H1 (cell line): Measurements from ENCODE around the gene PRAMEF12. TPM values are rescaled to one million over a fixed set of nuclear protein-coding genes. Genes with fewer than 3 reads are reported as not detected.

ENCODE experiments used
- CTCF ChIA-PET: fragments of 300-600 bp; sonication (Branson Sonifier 250); formaldehyde crosslinking; loops from one replicate; lab custom pipeline; 2021; ENCODE audit not compliant: partially characterized antibody; lab: Charles Lee
- POLR2A ChIA-PET: fragments of 300-600 bp; sonication (Branson Sonifier 250); formaldehyde crosslinking; loops from one replicate; lab custom pipeline; 2021; ENCODE audit warnings: inconsistent platforms; ENCODE audit not compliant: partially characterized antibody; lab: Charles Lee
- DNase-seq, 2 experiments: peaks; one replicate each; pipeline versions ENCODE4 v3.0.0 to v3.0.0-alpha.2; 2010 to 2022; ENCODE audit warnings: low spot score in 2 of 2, low read depth in 1 of 2, mixed read lengths in 1 of 2
- FAIRE-seq: peaks from 2 replicates; lab custom pipeline; 2011; peaks lifted over from hg19 to GRCh38; lab: Jason Lieb, UNC
- H2AFZ ChIP-seq: 2 replicates; pipeline ENCODE4 v1.8.1; 2012; ENCODE audit warnings: low read length, inconsistent platforms
- H2AK5ac ChIP-seq: 2 replicates; pipeline ENCODE4 v1.6.1; 2013; ENCODE audit warnings: low read depth, low read length
- H2BK120ac ChIP-seq: replicated peaks from 2 replicates; pipeline ENCODE3; 2013; ENCODE audit warnings: low read depth, low read length, inconsistent platforms
- H2BK12ac ChIP-seq: 2 replicates; pipeline ENCODE4 v1.6.1; 2013; ENCODE audit warnings: low read depth, low read length
- H2BK15ac ChIP-seq: 2 replicates; pipeline ENCODE4 v1.6.1; 2013; ENCODE audit warnings: low read length
- H2BK20ac ChIP-seq: 2 replicates; pipeline ENCODE4 v1.6.1; 2013; ENCODE audit warnings: low read length
- H2BK5ac ChIP-seq: 2 replicates; pipeline ENCODE4 v1.6.1; 2013; ENCODE audit warnings: low read depth, low read length
- H3K14ac ChIP-seq: 2 replicates; pipeline ENCODE4 v1.6.1; 2013; ENCODE audit warnings: inconsistent platforms; ENCODE audit not compliant: insufficient read length
- H3K18ac ChIP-seq: 2 replicates; pipeline ENCODE4 v1.6.1; 2013; ENCODE audit warnings: low read length; ENCODE audit errors: extremely low read depth
- H3K23ac ChIP-seq: 2 replicates; pipeline ENCODE4 v1.6.1; 2013; ENCODE audit warnings: inconsistent platforms; ENCODE audit not compliant: insufficient read length
- H3K23me2 ChIP-seq: 2 replicates; pipeline ENCODE4 v1.6.1; 2013; ENCODE audit warnings: low read depth, low read length
- H3K27ac ChIP-seq: 2 replicates; pipeline ENCODE4 v1.6.1; 2011; ENCODE audit warnings: low read depth, low read length, inconsistent platforms
- H3K27me3 ChIP-seq, 4 experiments: replicated peaks in 1 of 4; 1 replicate in 1 of 4; 2 replicates in 3 of 4; pipeline versions ENCODE4 v1.6.1 to v1.8.1; 2011 to 2013; ENCODE audit warnings: low read length in 3 of 4, mild to moderate bottlenecking in 3 of 4, inconsistent platforms in 2 of 4, mixed read lengths in 2 of 4, moderate library complexity in 1 of 4; ENCODE audit not compliant: control insufficient read depth in 3 of 4, insufficient read depth in 3 of 4; ENCODE audit errors: extremely low read depth in 1 of 4
- H3K36me3 ChIP-seq, 4 experiments: 2 replicates each; pipeline versions ENCODE4 v1.6.1 to v1.8.1; 2011 to 2013; ENCODE audit warnings: mild to moderate bottlenecking in 4 of 4, low read length in 3 of 4, moderate library complexity in 2 of 4, control low read depth in 1 of 4, inconsistent platforms in 1 of 4; ENCODE audit not compliant: insufficient read depth in 4 of 4, control insufficient read depth in 2 of 4
- H3K4ac ChIP-seq: replicated peaks from 2 replicates; pipeline ENCODE3; 2013; ENCODE audit warnings: low read length, low read depth, mixed read lengths, inconsistent platforms; ENCODE audit not compliant: insufficient read length
- H3K4me1 ChIP-seq, 4 experiments: replicated peaks in 1 of 4; 1 replicate in 1 of 4; 2 replicates in 3 of 4; pipeline versions ENCODE4 v1.6.1 to v1.8.1; 2011 to 2013; ENCODE audit warnings: low read length in 3 of 4, inconsistent platforms in 2 of 4, mixed read lengths in 1 of 4; ENCODE audit not compliant: insufficient read depth in 4 of 4, control insufficient read depth in 3 of 4
- H3K4me2 ChIP-seq, 2 experiments: 2 replicates each; pipeline versions ENCODE4 v1.6.1 to v1.8.1; 2011 to 2013; ENCODE audit warnings: low read depth in 2 of 2, low read length in 2 of 2, control low read depth in 1 of 2, inconsistent platforms in 1 of 2, mild to moderate bottlenecking in 1 of 2; ENCODE audit not compliant: insufficient read depth in 1 of 2
- H3K4me3 ChIP-seq, 4 experiments: fragments of 200-600, 300-600 bp in 1 of 4; sonication (generic), shearing (Covaris generic), sonication (Bioruptor Twin) in 1 of 4; 2 replicates each; pipeline versions ENCODE4 v1.5.1 to v1.8.1; 2011 to 2016; ENCODE audit warnings: low read length in 4 of 4, low read depth in 3 of 4, control low read depth in 2 of 4, inconsistent platforms in 2 of 4, mild to moderate bottlenecking in 2 of 4, mixed read lengths in 1 of 4, moderate library complexity in 1 of 4; ENCODE audit not compliant: insufficient read depth in 2 of 4; ENCODE audit errors: extremely low read depth in 1 of 4
- H3K56ac ChIP-seq: replicated peaks from 2 replicates; pipeline ENCODE3; 2013; ENCODE audit warnings: low read depth, mild to moderate bottlenecking, mixed read lengths, low read length, inconsistent platforms; ENCODE audit not compliant: insufficient read length
- H3K79me1 ChIP-seq: 2 replicates; pipeline ENCODE4 v1.6.1; 2013; ENCODE audit warnings: low read depth, low read length, control low read depth
- H3K79me2 ChIP-seq, 2 experiments: 2 replicates each; pipeline versions ENCODE4 v1.6.1 to v1.8.1; 2012 to 2013; ENCODE audit warnings: low read length in 2 of 2, mild to moderate bottlenecking in 2 of 2, inconsistent platforms in 1 of 2; ENCODE audit not compliant: insufficient read depth in 2 of 2, control insufficient read depth in 1 of 2
- H3K9ac ChIP-seq, 4 experiments: replicated peaks in 1 of 4; 1 replicate in 1 of 4; 2 replicates in 3 of 4; pipeline versions ENCODE4 v1.6.1 to v1.8.1; 2011 to 2013; ENCODE audit warnings: low read depth in 3 of 4, low read length in 3 of 4, control low read depth in 2 of 4, mild to moderate bottlenecking in 2 of 4, moderate library complexity in 2 of 4, inconsistent platforms in 1 of 4; ENCODE audit errors: extremely low read depth in 1 of 4
- H3K9me3 ChIP-seq, 2 experiments: 2 replicates each; pipeline versions ENCODE4 v1.6.1 to v1.8.1; 2012 to 2013; ENCODE audit warnings: mild to moderate bottlenecking in 2 of 2, moderate library complexity in 2 of 2, control low read depth in 1 of 2, inconsistent platforms in 1 of 2, low read depth in 1 of 2, low read length in 1 of 2, mixed read lengths in 1 of 2; ENCODE audit not compliant: insufficient read depth in 2 of 2
- H4K20me1 ChIP-seq, 2 experiments: replicated peaks in 1 of 2; 2 replicates each; pipeline versions ENCODE3 to v1.8.1; 2011 to 2013; ENCODE audit warnings: inconsistent platforms in 2 of 2, low read length in 2 of 2, mild to moderate bottlenecking in 1 of 2; ENCODE audit not compliant: insufficient read depth in 2 of 2, control insufficient read depth in 1 of 2
- H4K5ac ChIP-seq: 2 replicates; pipeline ENCODE4 v1.6.1; 2013; ENCODE audit warnings: low read length, low read depth, mixed read lengths, inconsistent platforms; ENCODE audit not compliant: insufficient read length
- H4K8ac ChIP-seq: 2 replicates; pipeline ENCODE4 v1.8.0; 2013; ENCODE audit warnings: mild to moderate bottlenecking, moderate library complexity, low read length, inconsistent platforms; ENCODE audit not compliant: insufficient read depth; ENCODE audit errors: extremely low read depth
- H4K91ac ChIP-seq: replicated peaks from 2 replicates; pipeline ENCODE3; 2013; ENCODE audit warnings: low read length, mixed read lengths, inconsistent platforms; ENCODE audit not compliant: insufficient read length
- ASH2L ChIP-seq: fragments of 200-600, 300-600 bp; sonication (generic); IDR thresholded peaks from one replicate; pipeline ENCODE4 v1.7.1; 2017; ENCODE audit warnings: low read length
- ATF2 ChIP-seq: IDR thresholded peaks from 2 replicates; pipeline ENCODE4 v1.6.1; 2012; ENCODE audit warnings: low read length, inconsistent platforms
- CEBPB ChIP-seq: IDR thresholded peaks from 2 replicates; pipeline ENCODE4 v1.6.1; 2012; ENCODE audit warnings: low read depth, low read length
- CHD1 ChIP-seq: IDR thresholded peaks from 2 replicates; pipeline ENCODE4 v1.6.1; 2012; ENCODE audit warnings: low read depth, low read length, improper control_type of control experiment
- EZH2 ChIP-seq: fragments of 200-600 bp; sonication (generic); IDR thresholded peaks from 2 replicates; pipeline ENCODE4 v1.7.1; 2012; ENCODE audit warnings: low read depth, mild to moderate bottlenecking, moderate library complexity, low read length, inconsistent platforms; ENCODE audit not compliant: severe bottlenecking
- FOSL1 ChIP-seq: IDR thresholded peaks from 2 replicates; pipeline ENCODE4 v1.6.1; 2011; ENCODE audit warnings: mild to moderate bottlenecking, low read depth, low read length, moderate library complexity; ENCODE audit not compliant: insufficient read depth
- KDM1A ChIP-seq: fragments of 200-600, 300-600 bp; sonication (generic); IDR thresholded peaks from 2 replicates; pipeline ENCODE4 v1.7.1; 2016; ENCODE audit warnings: mild to moderate bottlenecking, low read length, borderline replicate concordance
- KDM5A ChIP-seq: fragments of 200-600 bp; IDR thresholded peaks from 2 replicates; pipeline ENCODE4 v1.7.1; 2012; ENCODE audit warnings: mild to moderate bottlenecking, low read length, inconsistent platforms, mixed read lengths
- MAFK ChIP-seq: IDR thresholded peaks from 2 replicates; pipeline ENCODE4 v1.6.1; 2012; ENCODE audit warnings: low read depth, mild to moderate bottlenecking, improper control_type of control experiment, low read length
- NANOG ChIP-seq: IDR thresholded peaks from 2 replicates; pipeline ENCODE4 v1.6.1; 2011; ENCODE audit warnings: low read length, low read depth, mild to moderate bottlenecking, inconsistent platforms; ENCODE audit not compliant: insufficient read depth, poor library complexity, severe bottlenecking
- POLR2AphosphoS5 ChIP-seq: IDR thresholded peaks from 2 replicates; pipeline ENCODE4 v1.6.1; 2011; ENCODE audit warnings: low read depth, low read length
- SIRT6 ChIP-seq: IDR thresholded peaks from one replicate; pipeline ENCODE4 v1.7.1; 2012; ENCODE audit warnings: low read length, inconsistent platforms
- SP2 ChIP-seq: IDR thresholded peaks from 2 replicates; pipeline ENCODE4 v1.6.1; 2012; ENCODE audit warnings: mild to moderate bottlenecking, low read length, inconsistent platforms
- TBP ChIP-seq: IDR thresholded peaks from 2 replicates; pipeline ENCODE4 v1.6.1; 2011; ENCODE audit warnings: low read depth, low read length, improper control_type of control experiment
- WGBS, 2 experiments: shearing (Covaris generic) in 1 of 2; methylation state at CpG; one replicate each; pipeline versions ENCODE4 v1.1.6 to v1.1.7; 2013 to 2015; ENCODE audit warnings: low lambda C conversion rate in 2 of 2, mixed read lengths in 2 of 2, inconsistent platforms in 1 of 2, low coverage in 1 of 2, missing lambda C conversion rate in 1 of 2; ENCODE audit not compliant: insufficient replicate concordance in 2 of 2, insufficient coverage in 1 of 2, insufficient read length in 1 of 2; ENCODE audit errors: extremely low coverage in 1 of 2, missing lambda C conversion rate in 1 of 2; 5-methylcytosine and 5-hydroxymethylcytosine counted together
- polyA plus RNA-seq, 7 experiments: library from polyadenylated mRNA; depleted of rRNA in 3 of 7; stranded (reverse) in 5 of 7; unstranded in 2 of 7; fragments of >200 nt in 5 of 7; fragments of 200-250 nt in 2 of 7; gene quantifications; 1 replicate in 5 of 7; 2 replicates in 1 of 7; 4 replicates in 1 of 7; pipeline versions ENCODE4 v1.2.1 to v1.2.3, GENCODE V29; 2011 to 2013; ENCODE audit warnings: missing spikeins in 2 of 7, mixed read lengths in 2 of 7
- total RNA-seq: library from RNA; stranded (reverse); fragmentation: NEBNext Ultra II Directional; extraction: Animal tissue kit (Norgen Biotek cat#: 25700); gene quantifications from 2 replicates; pipeline ENCODE4 v1.2.1, GENCODE V29; 2021

PRAMEF12 gene
- total and polyA plus RNA-seq, 2 of the 8 experiments (the other 6 are each of a cell fraction or from before 2014, with no cell fraction given): not detected

- Histone ChIP-seq H3K9ac (no peak overlapping the region), H3K27me3 (no peaks in the 10 kb centered on the region), H2AK5ac (no peak overlapping the region), H3K36me3 (no peaks in the 10 kb centered on the region; a peak in 1 of 8 replicates), H3K9me3 (no peaks in the 10 kb centered on the region), H2AFZ (no peak overlapping the region), H3K4me2 (no peak overlapping the region), H2BK5ac (no peak overlapping the region), H4K8ac (no peak overlapping the region), H4K5ac (no peak overlapping the region), H2BK12ac (no peak overlapping the region), H2BK120ac (no peak overlapping the region), H3K4me1 (no peaks in the 10 kb centered on the region), H3K14ac (no peak overlapping the region), H3K27ac (no peak overlapping the region), H3K56ac (no peak overlapping the region), H2BK20ac (no peak overlapping the region), H2BK15ac (no peak overlapping the region), H3K4me3 (no peak overlapping the region), H3K18ac (no peak overlapping the region), H3K79me1 (no peaks in the 10 kb centered on the region), H4K91ac (no peak overlapping the region), H3K23me2 (no peaks in the 10 kb centered on the region; the same call in 1 of the 2 replicates), H3K23ac (no peak overlapping the region), H3K79me2 (no peaks in the 10 kb centered on the region), H3K4ac (no peak overlapping the region), H4K20me1 (no peaks in the 10 kb centered on the region)
- no peak for DNase-seq
- no peak for FAIRE-seq
- ChIA-PET CTCF (interaction anchor here (1.6 kb wide), 1 partner anchor 24 kb away, joined by 3 read pairs; the partner anchor contains the start of gene CFAP107), POLR2A (no interaction called here)
- 44% methylated on average over 2 of the region's 2 CpGs; no CpG with 5 or more reads in 1 of the 2 experiments for WGBS, 2 experiments
- TF ChIP-seq CHD1 (no peak), ATF2 (no peak), FOSL1 (no peak), CEBPB (no peak), TBP (no peak), EZH2 (no peak), ASH2L (no peak), SP2 (no peak), SIRT6 (no peak), NANOG (no peak), POLR2AphosphoS5 (no peak), KDM1A (no peak), MAFK (no peak), KDM5A (no peak)
Measured at GRCh38 chr1:12769031-12769430, 4.5 kb upstream of the PRAMEF12 start.
